Measurements from ENCODE around the gene PARD3B. TPM values are rescaled to one million over a fixed set of nuclear protein-coding genes. Genes with fewer than 3 reads are reported as not detected.

Gene PARD3B
- total RNA-seq, 1 experiment from 2014 or later = 10.1 TPM

GRCh38 chr2:205158404-205158803, 613.1 kb downstream of the PARD3B start:
- H3K9me3 Mint-ChIP-seq (ENCODE audit: low read depth, unreplicated experiment) = no peaks in the 10 kb centered on the region
- no peak for TF ChIP-seq CTCF (IDR thresholded peaks at IDR 0.05; ENCODE audit: unreplicated experiment)
- no peaks in the 10 kb centered on the region for H3K36me3 Mint-ChIP-seq (ENCODE audit: insufficient read depth, unreplicated experiment)
- H3K4me1 Mint-ChIP-seq (ENCODE audit: low read depth, unreplicated experiment) = no peaks in the 10 kb centered on the region
- no TSS peak for BruUV-seq (replicated peaks)
- intact Hi-C loops (cut with micrococcal nuclease; ENCODE audit: unreplicated experiment) = no loop called here
- CTCF ChIA-PET = interaction anchor here (0.5 kb wide), 1 partner anchor 796 kb away, joined by 3 read pairs; no protein-coding TSS in a partner anchor
- H3K4me3 Mint-ChIP-seq (ENCODE audit: low read depth, unreplicated experiment) = no peak overlapping the region
- no peak for DNase-seq
- no peaks in the 10 kb centered on the region for H3K27me3 Mint-ChIP-seq (ENCODE audit: unreplicated experiment)
- H3K27ac Mint-ChIP-seq (ENCODE audit: unreplicated experiment) = no peak overlapping the region

GRCh38 chr2:205161156-205161839, 616.0 kb downstream of the PARD3B start:
- no peak overlapping the region for H3K27ac Mint-ChIP-seq (ENCODE audit: unreplicated experiment)
- H3K4me3 Mint-ChIP-seq (ENCODE audit: low read depth, unreplicated experiment) = no peak overlapping the region
- no peak for DNase-seq
- CTCF ChIA-PET = no interaction called here
- no peaks in the 10 kb centered on the region for H3K27me3 Mint-ChIP-seq (ENCODE audit: unreplicated experiment)
- no peaks in the 10 kb centered on the region for H3K9me3 Mint-ChIP-seq (ENCODE audit: low read depth, unreplicated experiment)
- BruUV-seq (replicated peaks) = no TSS peak
- intact Hi-C loops (cut with micrococcal nuclease; ENCODE audit: unreplicated experiment) = no loop called here
- H3K36me3 Mint-ChIP-seq (ENCODE audit: insufficient read depth, unreplicated experiment) = no peaks in the 10 kb centered on the region
- no peaks in the 10 kb centered on the region for H3K4me1 Mint-ChIP-seq (ENCODE audit: low read depth, unreplicated experiment)
- TF ChIP-seq CTCF (IDR thresholded peaks at IDR 0.05; ENCODE audit: unreplicated experiment) = no peak

GRCh38 chr2:205166745-205167144, 621.5 kb downstream of the PARD3B start:
- no peaks in the 10 kb centered on the region for H3K4me1 Mint-ChIP-seq (ENCODE audit: low read depth, unreplicated experiment)
- intact Hi-C loops (cut with micrococcal nuclease; ENCODE audit: unreplicated experiment) = no loop called here
- CTCF ChIA-PET = no interaction called here
- no peak overlapping the region for H3K27ac Mint-ChIP-seq (ENCODE audit: unreplicated experiment)
- no peaks in the 10 kb centered on the region for H3K27me3 Mint-ChIP-seq (ENCODE audit: unreplicated experiment)
- BruUV-seq (replicated peaks) = no TSS peak
- H3K9me3 Mint-ChIP-seq (ENCODE audit: low read depth, unreplicated experiment) = no peaks in the 10 kb centered on the region
- TF ChIP-seq CTCF (IDR thresholded peaks at IDR 0.05; ENCODE audit: unreplicated experiment) = no peak
- no peak overlapping the region for H3K4me3 Mint-ChIP-seq (ENCODE audit: low read depth, unreplicated experiment)
- H3K36me3 Mint-ChIP-seq (ENCODE audit: insufficient read depth, unreplicated experiment) = no peaks in the 10 kb centered on the region
- no peak for DNase-seq

- no peak for DNase-seq
- H3K36me3 Mint-ChIP-seq (ENCODE audit: insufficient read depth, unreplicated experiment) = no peaks in the 10 kb centered on the region
- no peak overlapping the region for H3K27ac Mint-ChIP-seq (ENCODE audit: unreplicated experiment)
- BruUV-seq (replicated peaks) = no TSS peak
- no peaks in the 10 kb centered on the region for H3K27me3 Mint-ChIP-seq (ENCODE audit: unreplicated experiment)
- no peak for TF ChIP-seq CTCF (IDR thresholded peaks at IDR 0.05; ENCODE audit: unreplicated experiment)
- intact Hi-C loops (cut with micrococcal nuclease; ENCODE audit: unreplicated experiment) = no loop called here
- H3K9me3 Mint-ChIP-seq (ENCODE audit: low read depth, unreplicated experiment) = no peaks in the 10 kb centered on the region
- H3K4me3 Mint-ChIP-seq (ENCODE audit: low read depth, unreplicated experiment) = no peak overlapping the region
- CTCF ChIA-PET = no interaction called here
- no peaks in the 10 kb centered on the region for H3K4me1 Mint-ChIP-seq (ENCODE audit: low read depth, unreplicated experiment)
These were observed 623.7 kb downstream of the PARD3B start for GRCh38 chr2:205169012-205169411.
